CD4-positive, alpha-beta T cell treated with Interleukin-2 at 100 ng/mL for 4 hours (primary cell): ENCODE measurements around the gene FBXW11.

Source experiments
- DNase-seq: peaks from one replicate; pipeline ENCODE4 v3.0.0-alpha.2; 2020; ENCODE audit warnings: low spot score

FBXW11 gene

DNA sequence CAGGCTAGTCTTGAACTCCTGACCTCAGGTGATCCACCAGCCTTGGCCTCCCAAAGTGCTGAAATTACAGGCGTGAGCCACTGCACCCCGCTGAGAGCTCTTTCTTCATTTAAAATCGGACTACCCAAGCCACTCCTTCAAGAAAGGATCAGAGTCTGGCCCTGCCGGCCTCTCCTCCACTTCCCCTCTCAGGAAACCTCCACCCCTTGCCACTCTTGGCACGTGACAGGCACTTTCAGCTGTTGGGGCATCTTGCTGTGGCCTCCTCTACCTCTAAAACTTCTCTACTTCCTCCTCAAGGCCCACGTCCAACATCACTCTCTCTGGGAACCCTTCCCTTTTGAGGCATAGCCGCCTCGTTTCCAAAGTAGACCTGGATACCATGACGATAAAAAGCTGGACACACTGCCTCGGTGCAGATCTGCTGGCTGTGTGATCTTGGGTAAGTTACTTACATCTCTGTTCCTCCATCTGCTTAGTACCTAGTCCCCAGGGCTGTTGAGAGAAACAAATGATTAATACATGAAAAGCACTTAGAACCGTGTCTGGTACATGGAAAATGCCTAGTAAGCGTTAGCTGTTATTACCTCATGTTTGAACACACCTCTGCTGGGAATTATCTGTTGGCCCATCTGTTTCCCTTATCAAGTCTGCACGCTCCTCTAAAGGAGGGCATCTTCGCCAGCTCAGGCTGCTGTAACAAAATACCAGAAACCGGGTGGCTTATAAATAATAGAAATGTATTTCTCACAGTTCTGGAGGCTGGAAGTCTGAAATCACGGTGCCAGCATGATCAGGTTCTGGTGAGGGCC lies 165.5 kb downstream of the FBXW11 start:
- DNase-seq = no peak

- DNase-seq = no peak
Observed at GRCh38 chr5:171840066-171840465, 166.4 kb downstream of the FBXW11 start.

- DNase-seq = no peak
Observed at GRCh38 chr5:171839112-171839511, 167.3 kb downstream of the FBXW11 start.

- no peak for DNase-seq
Observed at GRCh38 chr5:171838066-171838465, 168.4 kb downstream of the FBXW11 start.

DNA sequence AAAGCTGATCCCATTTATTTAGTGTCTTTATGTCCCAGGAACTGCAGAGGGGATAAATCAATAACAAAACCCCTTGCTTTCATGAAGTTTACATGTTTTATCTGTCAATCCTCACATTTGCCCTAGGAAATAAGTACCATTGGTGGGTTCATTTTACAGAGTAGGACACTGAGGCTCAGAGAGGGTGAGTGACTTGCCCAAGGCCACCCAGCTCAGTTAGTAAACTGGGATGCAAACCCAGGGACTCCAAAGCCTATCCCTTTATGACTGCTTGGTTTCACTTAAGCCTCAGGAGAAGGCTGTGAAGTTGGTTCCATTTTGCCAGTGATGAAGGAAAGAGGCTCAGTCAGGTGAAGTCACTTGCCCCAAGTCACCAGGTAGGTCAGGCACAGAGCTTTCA lies 168.9 kb downstream of the FBXW11 start:
- DNase-seq = no peak

DNA sequence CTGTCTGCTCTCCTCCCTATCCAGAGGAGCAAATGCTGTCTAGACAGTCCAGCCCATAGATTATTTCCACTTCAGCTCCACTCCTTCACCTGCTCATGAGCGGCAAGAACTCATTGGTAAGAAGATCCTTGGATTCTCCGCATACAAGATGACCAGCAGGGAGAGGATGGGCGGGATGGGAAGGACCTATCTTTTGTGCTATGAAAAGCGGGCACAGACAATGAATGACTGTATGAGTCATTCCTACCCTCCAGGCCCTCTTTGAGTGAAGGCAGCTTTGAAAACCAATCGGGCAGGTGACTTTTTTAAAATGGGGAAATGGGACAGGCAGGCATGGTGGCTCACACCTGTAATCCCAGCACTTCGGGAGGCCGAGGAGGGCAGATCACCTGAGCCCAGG lies 171.4 kb downstream of the FBXW11 start:
- no peak for DNase-seq

DNA sequence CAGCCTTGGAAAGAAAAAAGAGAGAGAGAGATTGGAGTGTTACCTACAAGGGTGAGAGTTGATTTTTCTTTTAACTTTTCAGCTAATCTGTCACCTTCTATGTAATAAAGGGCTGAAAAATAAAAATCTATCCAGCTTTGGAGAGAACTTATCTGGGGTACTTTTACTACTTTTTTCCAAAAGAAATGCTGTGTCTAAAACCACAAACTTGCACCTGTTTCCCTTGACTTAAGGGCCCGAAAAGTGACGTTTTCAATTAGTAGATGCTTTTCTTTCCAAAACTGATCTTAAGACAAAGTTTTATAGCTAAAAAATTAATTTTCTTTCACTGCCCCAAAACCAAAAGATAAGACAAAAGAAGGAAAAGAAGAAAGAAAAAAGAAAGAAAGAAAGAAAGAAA lies 172.0 kb downstream of the FBXW11 start:
- no peak for DNase-seq

GRCh38 chr5:171832775-171833174 lies 173.7 kb downstream of the FBXW11 start:
- DNase-seq = no peak

DNA sequence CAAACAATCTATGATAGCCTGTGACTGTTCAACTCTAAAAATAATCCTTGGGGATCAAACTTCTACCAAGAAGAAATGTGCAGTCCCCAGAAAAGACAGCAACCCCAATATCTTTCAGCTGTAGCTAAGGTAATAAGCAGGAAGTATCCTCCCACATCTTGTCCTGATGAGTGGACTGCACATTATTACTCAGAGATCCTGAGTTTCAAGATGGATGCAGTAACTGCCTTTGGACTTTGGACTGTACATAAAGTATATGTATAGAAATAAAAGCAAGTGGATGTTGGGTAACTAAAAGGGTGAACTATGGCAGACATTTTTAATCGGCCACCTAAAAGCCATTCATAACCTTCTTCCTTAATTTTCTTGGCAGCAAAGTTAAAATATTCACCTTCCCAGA lies 175.8 kb downstream of the FBXW11 start:
- no peak for DNase-seq

GRCh38 chr5:171827162-171827561 lies 179.3 kb downstream of the FBXW11 start:
- no peak for DNase-seq

GRCh38 chr5:171826132-171826531 lies 180.3 kb downstream of the FBXW11 start:
- DNase-seq = no peak

DNA sequence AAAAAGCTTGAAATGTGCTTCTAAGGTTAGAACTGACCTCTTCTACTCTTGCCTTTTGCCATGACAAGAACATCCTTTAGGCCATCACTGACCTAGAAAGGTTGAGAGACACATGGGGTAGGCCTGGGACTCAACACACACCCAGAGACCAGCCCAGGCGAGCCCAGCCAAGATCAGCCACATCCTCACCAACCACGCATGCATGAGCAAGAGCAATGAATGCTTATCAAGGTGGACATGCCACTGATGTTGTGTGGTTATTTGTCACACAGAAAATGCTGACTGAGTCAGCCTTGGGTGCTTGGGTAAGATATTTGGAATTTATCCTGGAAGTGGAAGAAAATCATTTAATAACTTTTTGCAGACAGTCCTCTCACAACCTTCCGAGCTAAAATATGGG lies 181.4 kb downstream of the FBXW11 start:
- no peak for DNase-seq

- DNase-seq = no peak
Observed at GRCh38 chr5:171823269-171823668, 183.2 kb downstream of the FBXW11 start.

DNA sequence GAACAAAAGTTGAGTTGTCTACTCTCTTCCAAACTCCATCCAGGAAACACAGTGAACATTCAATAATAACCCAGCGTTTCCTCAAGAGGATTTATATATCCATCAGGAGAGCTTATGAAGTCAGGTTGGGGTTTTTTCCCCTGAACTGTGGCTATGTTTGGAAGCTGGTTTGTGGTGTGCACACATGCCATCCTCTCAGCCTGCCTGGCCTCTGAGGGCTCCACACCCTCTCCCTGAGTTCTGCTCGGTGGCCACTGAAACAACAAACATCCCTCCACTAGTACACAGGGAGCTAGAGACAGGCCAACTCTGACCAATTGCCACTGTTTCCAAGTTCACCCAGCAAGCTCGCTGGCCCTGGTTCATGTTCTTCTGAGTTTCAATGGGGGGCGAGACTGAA lies 185.2 kb downstream of the FBXW11 start:
- DNase-seq = no peak

GRCh38 chr5:171820561-171820960 lies 185.9 kb downstream of the FBXW11 start:
- no peak for DNase-seq

DNA sequence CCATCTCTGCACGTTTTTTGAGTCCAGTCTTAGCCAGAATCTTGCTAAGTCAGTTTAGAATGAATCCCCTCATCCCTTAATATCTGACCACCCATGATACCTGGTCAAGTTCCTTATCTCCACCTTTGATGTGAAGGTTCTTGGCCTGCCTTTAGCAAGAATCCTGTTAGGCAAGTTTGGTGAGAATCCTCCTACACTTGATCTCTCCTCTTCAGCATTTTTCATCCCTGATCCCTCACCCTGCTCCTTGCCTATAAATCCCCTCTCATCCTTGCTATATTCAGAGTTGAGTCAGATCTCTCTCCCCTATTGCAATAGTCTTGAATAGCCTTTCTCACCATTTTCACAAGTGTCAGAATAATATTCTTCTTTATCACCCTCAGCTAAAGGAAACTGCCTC lies 189.8 kb downstream of the FBXW11 start:
- DNase-seq = no peak

GRCh38 chr5:171813813-171814490 lies 192.5 kb downstream of the FBXW11 start:
- no peak for DNase-seq

- DNase-seq = no peak
Observed at GRCh38 chr5:171813270-171813669, 193.2 kb downstream of the FBXW11 start.
